Erythroblast (primary cell): Measurements from ENCODE around the gene PTPN2.

Experiments
- GATA1 ChIP-seq: IDR thresholded peaks from 2 replicates; pipeline ENCODE4 v1.6.1; 2011; ENCODE audit warnings: low read depth, mild to moderate bottlenecking, control low read depth, low read length, moderate library complexity
- POLR2A ChIP-seq: IDR thresholded peaks from 2 replicates; pipeline ENCODE4 v1.6.1; 2011; ENCODE audit warnings: mild to moderate bottlenecking, low read length

DNA sequence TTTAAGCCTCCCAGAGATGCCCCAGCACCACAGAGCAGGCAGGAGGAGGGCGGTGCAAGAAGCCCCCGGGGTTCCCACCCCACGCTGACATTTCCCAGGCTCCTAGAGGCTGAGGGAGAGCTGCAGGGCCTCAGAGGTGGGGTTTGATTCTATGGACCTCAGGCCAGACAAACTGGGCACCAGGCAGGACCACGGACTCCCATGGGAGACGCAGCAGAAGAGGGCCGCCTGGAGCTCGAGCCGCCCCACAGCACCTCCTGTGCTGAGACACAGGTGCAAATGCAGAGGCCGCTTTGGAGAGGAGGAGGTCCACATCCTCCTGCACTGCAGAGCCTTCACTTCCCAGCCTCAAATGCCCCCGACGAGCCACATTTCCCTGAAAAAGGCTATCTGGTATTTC lies 118.5 kb downstream of the PTPN2 start:
- TF ChIP-seq POLR2A (no peak), GATA1 (no peak)
